HEK293T (cell line): ENCODE measurements around the gene CCDC17.

Experiments
- CTCF ChIA-PET: fragments of 350-600 bp; formaldehyde crosslinking; extraction: SDS; loops from one replicate; lab custom pipeline; 2021; ENCODE audit warnings: antibody characterized with exemption, inconsistent platforms; lab: Yijun Ruan, JAX
- POLR2A ChIA-PET: fragments of 350-600 bp; formaldehyde crosslinking; extraction: SDS; loops from one replicate; lab custom pipeline; 2020; ENCODE audit warnings: antibody characterized with exemption, inconsistent platforms; lab: Yijun Ruan, JAX
- DNase-seq: peaks from one replicate; pipeline ENCODE4 v3.0.0; 2012; ENCODE audit warnings: mixed read lengths; ENCODE audit errors: extremely low spot score
- ARNT ChIP-seq: fragments of 450-650 bp; IDR thresholded peaks from 2 replicates; pipeline ENCODE4 v1.6.1; 2017; ENCODE audit warnings: mild to moderate bottlenecking
- BHLHE40 ChIP-seq: fragments of 450-650 bp; IDR thresholded peaks from 2 replicates; pipeline ENCODE4 v1.6.1; 2016; ENCODE audit warnings: mild to moderate bottlenecking, moderate library complexity, borderline replicate concordance
- CTBP1 ChIP-seq: fragments of 450-650 bp; IDR thresholded peaks from 2 replicates; pipeline ENCODE4 v1.6.1; 2016; ENCODE audit warnings: borderline replicate concordance
- ELF4 ChIP-seq: fragments of 450-650 bp; IDR thresholded peaks from 2 replicates; pipeline ENCODE4 v1.6.1; 2017; ENCODE audit warnings: antibody characterized with exemption
- FOXA1 ChIP-seq: fragments of 450-650 bp; IDR thresholded peaks from 2 replicates; pipeline ENCODE4 v1.6.1; 2016; ENCODE audit warnings: mild to moderate bottlenecking
- FOXK2 ChIP-seq: fragments of 450-650 bp; IDR thresholded peaks from 2 replicates; pipeline ENCODE4 v1.6.1; 2016; ENCODE audit warnings: mild to moderate bottlenecking
- FOXM1 ChIP-seq: fragments of 450-650 bp; IDR thresholded peaks from 2 replicates; pipeline ENCODE4 v1.6.1; 2017; ENCODE audit warnings: mild to moderate bottlenecking, borderline replicate concordance
- HDGF ChIP-seq: fragments of 450-650 bp; IDR thresholded peaks from 2 replicates; pipeline ENCODE4 v1.6.1; 2017; ENCODE audit warnings: antibody characterized with exemption, borderline replicate concordance
- L3MBTL2 ChIP-seq: fragments of 450-650 bp; conservative IDR thresholded peaks from 2 replicates; pipeline ENCODE4 v1.6.1; 2016; ENCODE audit warnings: mild to moderate bottlenecking
- LEF1 ChIP-seq: fragments of 450-650 bp; IDR thresholded peaks from 2 replicates; pipeline ENCODE4 v1.6.1; 2017; ENCODE audit warnings: mild to moderate bottlenecking, borderline replicate concordance
- NFRKB ChIP-seq: fragments of 450-650 bp; IDR thresholded peaks from 2 replicates; pipeline ENCODE4 v1.6.1; 2016; ENCODE audit warnings: mild to moderate bottlenecking, moderate library complexity
- SP1 ChIP-seq: fragments of 450-650 bp; IDR thresholded peaks from 2 replicates; pipeline ENCODE4 v1.6.1; 2017
- SUZ12 ChIP-seq: fragments of 450-650 bp; IDR thresholded peaks from 2 replicates; pipeline ENCODE4 v1.6.1; 2016; ENCODE audit warnings: mild to moderate bottlenecking
- TARDBP ChIP-seq: fragments of 450-650 bp; IDR thresholded peaks from 2 replicates; pipeline ENCODE4 v1.6.1; 2016
- ZNF384 ChIP-seq: fragments of 450-650 bp; IDR thresholded peaks from 2 replicates; pipeline ENCODE4 v1.6.1; 2016
- TF ChIP-seq, protein P1 (sequence below): fragments of 450-650 bp; IDR thresholded peaks from 2 replicates; pipeline ENCODE4 v1.6.1; 2016

Gene CCDC17

GRCh38 chr1:45630429-45630828 lies 6.6 kb upstream of the CCDC17 start:
- ChIA-PET CTCF (no interaction called here), POLR2A (no interaction called here)
- no peak for TF ChIP-seq NFRKB
- no peak for TF ChIP-seq FOXM1
- TF ChIP-seq TARDBP: no peak
- no peak for TF ChIP-seq SP1
- no peak for TF ChIP-seq ZNF384
- no peak for TF ChIP-seq LEF1
- no peak for TF ChIP-seq BHLHE40
- no peak for TF ChIP-seq HDGF
- no peak for TF ChIP-seq FOXK2
- TF ChIP-seq FOXA1: no peak
- no peak for TF ChIP-seq ELF4
- TF ChIP-seq ARNT: no peak
- TF ChIP-seq SUZ12: no peak
- no peak for TF ChIP-seq CTBP1
- TF ChIP-seq, protein P1, sequence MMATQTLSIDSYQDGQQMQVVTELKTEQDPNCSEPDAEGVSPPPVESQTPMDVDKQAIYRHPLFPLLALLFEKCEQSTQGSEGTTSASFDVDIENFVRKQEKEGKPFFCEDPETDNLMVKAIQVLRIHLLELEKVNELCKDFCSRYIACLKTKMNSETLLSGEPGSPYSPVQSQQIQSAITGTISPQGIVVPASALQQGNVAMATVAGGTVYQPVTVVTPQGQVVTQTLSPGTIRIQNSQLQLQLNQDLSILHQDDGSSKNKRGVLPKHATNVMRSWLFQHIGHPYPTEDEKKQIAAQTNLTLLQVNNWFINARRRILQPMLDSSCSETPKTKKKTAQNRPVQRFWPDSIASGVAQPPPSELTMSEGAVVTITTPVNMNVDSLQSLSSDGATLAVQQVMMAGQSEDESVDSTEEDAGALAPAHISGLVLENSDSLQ: no peak
- DNase-seq: no peak

DNA sequence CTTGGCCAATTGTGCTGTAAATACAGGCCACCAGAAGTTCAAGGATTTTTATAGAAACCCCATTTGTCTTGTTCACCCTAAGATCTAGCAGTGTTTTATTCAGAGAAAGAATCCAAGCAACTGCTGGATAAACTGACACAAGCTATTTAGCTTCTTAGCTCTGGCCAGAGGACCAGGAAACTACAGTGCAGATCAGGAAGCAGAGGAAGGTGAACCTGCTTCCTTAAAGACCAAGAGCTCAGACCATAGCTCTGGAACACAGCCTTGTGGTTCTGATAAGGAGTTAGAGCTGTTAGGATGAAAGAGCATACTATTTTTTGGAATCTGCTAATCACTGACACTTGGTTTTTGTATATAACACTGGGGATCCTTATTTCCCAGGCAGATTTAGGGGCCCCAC lies 5.2 kb upstream of the CCDC17 start:
- POLR2A ChIA-PET: no interaction called here
- DNase-seq: no peak
- CTCF ChIA-PET: no interaction called here
- no peak for TF ChIP-seq FOXM1
- no peak for TF ChIP-seq ELF4
- TF ChIP-seq L3MBTL2: no peak
- TF ChIP-seq SP1: no peak
- no peak for TF ChIP-seq TARDBP
- TF ChIP-seq ZNF384: no peak
- TF ChIP-seq ARNT: no peak
- TF ChIP-seq FOXA1: no peak
- no peak for TF ChIP-seq BHLHE40
- TF ChIP-seq HDGF: no peak
- TF ChIP-seq NFRKB: no peak
- TF ChIP-seq, protein P1: no peak
- no peak for TF ChIP-seq FOXK2

DNA sequence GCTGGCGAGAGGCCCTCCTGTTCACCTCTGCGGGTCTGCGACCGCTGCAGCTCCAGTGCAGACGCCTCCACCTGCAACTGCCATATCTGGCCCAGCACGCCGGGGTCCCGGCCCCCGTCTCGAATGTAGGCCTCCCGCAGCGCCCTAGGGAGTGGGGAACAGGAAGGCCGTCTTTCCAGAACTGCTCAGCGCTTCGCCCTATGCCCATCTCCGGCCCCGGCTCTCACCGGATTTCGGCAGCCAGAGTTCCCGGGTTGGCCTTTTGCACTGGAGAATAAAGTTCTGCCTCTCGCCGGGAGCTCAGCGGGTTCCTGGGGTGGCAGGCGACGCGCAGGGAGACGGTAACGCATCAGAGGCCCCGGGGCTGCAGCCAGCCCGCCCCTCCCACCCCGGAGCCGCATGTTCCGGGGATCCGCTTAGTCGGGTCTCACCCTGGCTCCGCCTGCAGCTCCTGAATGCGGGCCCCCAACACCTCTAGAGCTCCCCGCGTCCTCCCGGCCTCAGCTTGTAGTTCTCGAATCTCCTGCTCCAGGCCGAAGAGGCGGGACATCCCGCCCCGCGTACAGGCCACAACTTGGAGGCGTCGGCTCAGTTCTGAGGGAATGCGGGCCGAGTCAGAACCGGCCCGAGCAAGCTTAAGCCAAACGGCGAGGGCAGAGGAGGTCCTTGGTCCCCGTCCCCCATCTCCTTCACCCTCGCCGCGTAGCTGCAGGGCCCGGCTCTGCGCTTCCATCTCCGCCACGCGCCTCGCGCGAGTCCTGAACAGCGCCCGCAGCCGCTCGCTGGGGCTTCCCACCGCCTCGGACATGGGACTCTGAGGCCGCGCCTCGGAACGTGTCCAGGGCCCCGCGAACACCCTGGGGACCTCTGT lies 1.1 kb downstream of the CCDC17 start:
- DNase-seq: no peak
- ChIA-PET POLR2A (no interaction called here), CTCF (no interaction called here)
- TF ChIP-seq HDGF: no peak
- TF ChIP-seq ARNT: no peak
- no peak for TF ChIP-seq SP1
- TF ChIP-seq CTBP1: no peak
- no peak for TF ChIP-seq ZNF384
- TF ChIP-seq NFRKB: no peak
- TF ChIP-seq LEF1: no peak
- TF ChIP-seq, protein P1: no peak
- TF ChIP-seq FOXK2: no peak
- no peak for TF ChIP-seq FOXM1
- no peak for TF ChIP-seq ELF4
- TF ChIP-seq L3MBTL2: no peak
- TF ChIP-seq FOXA1: no peak
- TF ChIP-seq SUZ12: no peak
- no peak for TF ChIP-seq BHLHE40

DNA sequence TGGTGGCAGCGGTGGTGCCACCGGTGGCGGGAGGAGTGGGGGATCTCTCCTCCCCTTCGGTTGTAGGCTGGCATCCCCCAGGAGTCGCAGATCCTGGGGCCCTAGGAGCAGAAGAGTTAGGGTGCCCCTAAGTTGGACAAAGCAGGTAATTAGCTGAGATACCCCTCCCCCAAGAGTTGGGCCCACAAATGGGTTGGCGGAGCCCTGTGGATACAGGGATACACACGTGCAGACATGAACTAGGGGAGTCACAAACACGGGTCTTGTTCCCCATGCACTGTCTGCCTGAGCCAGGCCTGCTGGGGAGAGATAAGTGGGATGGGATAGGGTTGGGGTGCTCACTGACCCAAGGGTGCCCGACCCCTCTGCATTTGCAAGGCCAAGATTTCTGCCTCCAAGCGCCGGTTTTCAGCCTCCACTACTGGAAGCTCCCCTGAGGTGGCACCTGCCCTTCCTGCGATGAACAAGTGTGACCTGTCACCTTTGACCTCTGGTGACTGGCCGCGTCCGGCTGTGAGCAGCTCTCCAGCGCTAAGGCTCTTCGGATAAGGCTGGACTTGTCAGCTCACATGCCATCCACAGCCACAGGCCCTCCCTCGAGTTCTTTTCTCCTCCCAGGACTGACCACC lies 1.8 kb downstream of the CCDC17 start:
- ChIA-PET CTCF (no interaction called here), POLR2A (no interaction called here)
- no peak for DNase-seq
- TF ChIP-seq FOXA1: no peak
- no peak for TF ChIP-seq SUZ12
- TF ChIP-seq ELF4: no peak
- TF ChIP-seq NFRKB: no peak
- no peak for TF ChIP-seq ZNF384
- TF ChIP-seq BHLHE40: no peak
- TF ChIP-seq LEF1: no peak
- no peak for TF ChIP-seq CTBP1

- TF ChIP-seq LEF1 (no peak), FOXA1 (no peak)
- TF ChIP-seq, protein P1: no peak
- ChIA-PET POLR2A (no interaction called here), CTCF (no interaction called here)
- DNase-seq: no peak
Observed at GRCh38 chr1:45621501-45621836, 2.4 kb downstream of the CCDC17 start.
